ENCODE data around the gene SH2B3.
"Not testable (repeated sequence)": the region's sequence is repeated elsewhere in the genome, so short reads cannot be mapped to it uniquely, and the experiment has no call there.

SH2B3 gene

GRCh38 chr12:111387747-111388323, 17.9 kb upstream of the SH2B3 start:
- DNase-seq (ENCODE audit: low read depth in 2 of 2): no peak

GRCh38 chr12:111389635-111390034, 16.1 kb upstream of the SH2B3 start:
- DNase-seq (ENCODE audit: low read depth in 2 of 2): no peak

- no peak for DNase-seq (ENCODE audit: low read depth in 2 of 2)
Measured at GRCh38 chr12:111390910-111391309, 14.8 kb upstream of the SH2B3 start.

DNA sequence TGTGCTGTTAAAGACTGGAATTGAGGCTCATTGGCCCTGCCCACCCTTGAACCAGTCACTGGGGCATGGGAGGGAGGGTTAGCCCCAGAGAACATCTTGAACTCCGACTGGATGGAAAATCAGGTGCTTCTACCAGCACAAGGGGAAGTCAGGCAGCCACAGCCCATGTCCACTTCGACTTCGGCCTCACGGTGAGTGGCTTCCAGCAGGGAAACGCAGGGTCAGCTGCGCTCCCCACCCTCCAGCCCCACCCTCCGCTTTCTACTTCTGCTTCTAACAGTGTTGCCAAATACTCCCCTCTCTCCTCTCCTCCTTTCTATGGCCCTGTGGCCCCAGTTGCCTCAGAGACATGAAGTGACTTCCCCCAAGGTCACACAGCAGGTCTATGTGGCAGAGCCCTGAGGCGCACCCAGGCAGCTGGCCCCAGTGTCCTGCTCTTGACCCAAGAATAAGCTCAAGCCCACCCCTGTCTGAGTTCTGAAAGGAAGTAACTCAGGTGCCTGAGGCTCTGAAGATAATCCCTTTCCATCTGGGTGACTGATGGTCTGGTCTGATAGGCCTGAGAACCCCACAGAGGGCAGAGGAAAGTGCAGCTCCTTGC, 11.9 kb upstream of the SH2B3 start:
- DNase-seq (ENCODE audit: low read depth in 2 of 2): no peak

GRCh38 chr12:111394480-111394879, 11.2 kb upstream of the SH2B3 start:
- DNase-seq (ENCODE audit: low read depth in 2 of 2): no peak

DNA sequence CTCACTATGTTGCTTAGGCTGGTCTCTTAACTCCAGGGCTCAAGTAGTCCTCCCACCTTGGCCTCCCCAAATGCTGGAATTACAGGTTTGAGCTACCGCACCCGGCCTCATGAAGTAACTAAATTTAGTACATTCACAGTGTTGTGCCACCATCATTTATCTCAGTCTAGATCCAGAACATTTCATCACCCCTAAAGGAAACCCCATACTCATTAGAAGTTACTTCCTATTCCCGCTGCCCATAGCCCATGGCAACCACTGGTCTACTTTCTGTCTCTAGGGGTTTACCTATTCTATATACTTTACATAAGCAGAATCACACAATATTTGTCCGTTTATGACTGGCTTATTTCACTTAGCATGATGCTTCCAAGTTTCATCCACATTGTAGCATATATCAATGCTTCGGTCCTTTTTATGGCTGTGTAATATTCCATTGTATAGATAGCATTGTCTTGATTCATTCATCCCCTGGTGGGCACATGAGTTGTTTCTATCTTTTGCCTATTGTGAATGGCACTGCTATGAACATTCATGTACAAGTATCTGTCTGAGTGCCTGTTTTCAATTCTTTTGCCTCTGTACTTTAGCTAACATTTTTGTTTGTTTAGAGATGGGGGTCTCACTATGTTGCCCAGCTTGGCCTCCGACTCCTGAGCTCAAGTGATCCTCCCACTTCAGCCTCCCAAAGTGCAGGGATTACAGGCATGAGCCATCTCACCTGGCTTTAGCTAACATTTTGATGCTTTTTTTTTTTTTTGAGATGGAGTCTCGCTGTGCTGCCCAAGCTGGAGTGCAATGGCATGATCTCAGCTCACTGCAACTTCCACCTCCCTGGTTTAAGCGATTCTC, 10.2 kb upstream of the SH2B3 start:
- no peak for DNase-seq (ENCODE audit: low read depth in 2 of 2)

DNA sequence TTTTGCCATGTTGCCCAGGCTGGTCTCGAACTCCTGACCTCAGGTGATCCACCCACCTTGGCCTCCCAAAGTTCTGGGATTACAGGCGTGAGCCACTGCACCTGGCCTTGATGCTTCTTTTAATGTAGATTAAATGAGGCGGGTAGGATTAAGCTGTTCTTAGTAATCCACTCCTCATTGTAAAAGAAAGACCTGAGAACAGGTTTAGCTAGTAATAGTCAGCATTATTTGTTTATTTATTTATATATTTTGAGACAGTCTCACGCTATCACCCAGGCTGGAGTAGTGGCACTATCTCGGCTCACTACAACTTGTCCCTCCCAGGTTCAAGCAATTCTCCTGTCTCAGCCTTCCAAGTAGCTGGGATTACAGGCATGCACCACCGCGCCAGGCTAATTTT, 9.5 kb upstream of the SH2B3 start:
- DNase-seq (ENCODE audit: low read depth in 2 of 2): not testable (repeated sequence)

DNA sequence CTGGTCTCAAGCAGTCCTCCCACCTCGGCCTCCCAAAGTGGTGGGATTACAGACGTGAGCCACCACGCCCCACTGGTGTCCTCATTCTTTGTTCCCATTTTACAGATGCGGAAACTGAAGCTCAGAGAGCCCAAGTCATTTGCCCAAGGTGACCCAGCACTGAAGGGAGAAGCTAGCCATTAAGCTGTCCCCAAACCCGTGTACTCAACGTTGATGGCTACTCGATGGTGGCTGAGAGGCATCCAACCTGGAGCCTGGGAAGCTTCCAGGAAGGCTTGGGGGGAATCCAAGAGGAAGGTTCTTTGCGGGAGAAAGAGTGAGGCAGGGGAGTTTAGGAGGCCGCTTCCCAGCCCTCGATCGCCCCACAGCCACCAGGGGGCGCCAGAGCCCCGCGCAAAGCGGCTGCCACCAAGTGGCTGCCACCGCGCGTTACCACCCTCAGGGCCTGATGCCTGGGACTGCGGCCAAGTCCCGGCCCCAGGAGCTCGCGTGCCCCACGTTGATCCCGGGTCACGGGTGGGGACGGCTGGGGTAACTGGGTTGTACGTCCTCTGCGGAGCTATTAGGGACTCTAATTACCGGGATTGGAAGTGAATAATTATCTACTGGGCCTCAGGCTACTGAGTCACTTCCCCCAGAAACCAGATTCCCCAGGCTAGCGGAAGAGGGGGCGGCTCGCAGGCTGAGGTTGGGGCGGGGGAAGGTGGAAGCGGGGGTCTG, 8.8 kb upstream of the SH2B3 start:
- peak; percentile 75 to 85 for DNase-seq (ENCODE audit: low read depth in 2 of 2)

GRCh38 chr12:111398530-111398929, 7.2 kb upstream of the SH2B3 start:
- no peak for DNase-seq (ENCODE audit: low read depth in 2 of 2)

DNA sequence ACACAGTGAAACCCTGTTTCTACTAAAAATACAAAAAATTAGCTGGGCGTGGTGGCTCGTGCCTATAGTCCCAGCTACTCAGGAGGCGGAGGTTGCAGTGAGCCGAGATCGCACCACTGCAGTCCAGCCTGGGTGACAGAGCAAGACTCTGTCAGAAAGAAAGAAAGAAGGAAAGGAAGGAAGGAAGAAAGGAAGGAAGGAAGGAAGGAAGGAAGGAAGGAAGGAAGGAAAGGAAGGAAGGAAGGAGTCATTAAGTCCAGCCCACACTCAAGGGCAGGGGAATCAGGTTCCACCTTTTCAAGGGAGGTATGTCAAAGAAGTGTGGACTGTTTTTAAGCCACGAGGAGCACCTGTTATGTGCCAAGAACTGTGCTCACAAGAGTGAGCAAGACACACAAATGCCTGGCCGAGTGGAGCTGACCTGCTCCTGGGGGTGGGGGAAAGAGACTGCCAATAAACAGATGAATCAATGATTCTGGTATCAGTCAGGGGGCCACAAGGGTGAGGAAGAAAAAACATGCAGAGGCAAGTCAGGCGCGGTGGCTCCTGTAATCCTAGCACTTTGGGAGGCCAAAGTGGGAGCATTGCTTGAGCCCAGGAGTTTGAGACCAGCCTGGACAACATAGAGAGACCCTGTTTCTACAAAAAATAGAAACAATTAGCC, 5.8 kb upstream of the SH2B3 start:
- DNase-seq (ENCODE audit: low read depth in 2 of 2): not testable (repeated sequence)

DNA sequence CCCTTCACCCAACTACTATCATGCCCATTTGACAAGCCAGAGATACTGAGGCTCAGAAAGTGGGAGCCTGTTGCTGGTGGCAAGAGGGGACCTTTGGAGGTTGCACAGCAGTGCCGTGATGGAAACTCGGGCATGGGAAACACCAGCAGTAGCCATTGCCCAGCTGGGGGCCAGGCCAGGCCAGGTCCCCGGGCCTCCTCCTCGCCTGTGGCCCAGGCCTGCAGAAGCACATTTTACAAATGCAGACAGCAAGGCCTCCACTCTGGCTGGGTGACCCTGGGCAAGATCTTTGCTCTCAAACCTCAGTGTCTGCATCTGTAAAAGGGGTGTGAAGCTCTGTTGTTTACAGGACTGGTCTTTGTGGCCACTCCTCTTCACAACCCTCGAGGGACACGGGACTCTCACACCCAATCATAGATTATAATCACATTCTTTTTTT, 4.5 kb upstream of the SH2B3 start:
- no peak for DNase-seq (ENCODE audit: low read depth in 2 of 2)

- not testable (repeated sequence) for DNase-seq (ENCODE audit: low read depth in 2 of 2)
Measured at GRCh38 chr12:111402490-111402824, 3.3 kb upstream of the SH2B3 start.

- DNase-seq (ENCODE audit: low read depth in 2 of 2): no peak
Measured at GRCh38 chr12:111404362-111405148, 1.2 kb upstream of the SH2B3 start.

- peak; percentile 97 to 98 for DNase-seq (ENCODE audit: low read depth in 2 of 2)
Measured at GRCh38 chr12:111405149-111405858, 419 bp upstream of the SH2B3 start.

GRCh38 chr12:111406474-111407376, 1.0 kb downstream of the SH2B3 start:
- DNase-seq (ENCODE audit: low read depth in 2 of 2): no peak

GRCh38 chr12:111407377-111408115, 1.8 kb downstream of the SH2B3 start:
- DNase-seq (ENCODE audit: low read depth in 2 of 2): no peak

DNA sequence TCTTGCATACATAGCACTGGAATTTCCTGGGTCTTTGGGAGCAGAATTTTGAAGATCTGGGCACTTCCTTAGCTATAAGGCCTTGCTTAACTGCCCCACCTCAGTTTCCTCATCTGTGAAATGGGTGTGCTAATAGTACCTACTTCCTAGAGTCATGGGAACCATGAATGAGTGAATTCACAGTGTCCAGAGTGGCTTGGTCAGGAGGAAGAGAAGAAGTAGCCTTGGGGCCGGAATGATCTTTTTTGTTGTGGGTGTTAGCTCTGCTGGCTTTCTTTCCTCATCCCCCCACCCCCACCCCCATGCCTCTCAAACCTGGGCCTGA, 2.4 kb downstream of the SH2B3 start:
- DNase-seq (ENCODE audit: low read depth in 2 of 2): no peak

DNA sequence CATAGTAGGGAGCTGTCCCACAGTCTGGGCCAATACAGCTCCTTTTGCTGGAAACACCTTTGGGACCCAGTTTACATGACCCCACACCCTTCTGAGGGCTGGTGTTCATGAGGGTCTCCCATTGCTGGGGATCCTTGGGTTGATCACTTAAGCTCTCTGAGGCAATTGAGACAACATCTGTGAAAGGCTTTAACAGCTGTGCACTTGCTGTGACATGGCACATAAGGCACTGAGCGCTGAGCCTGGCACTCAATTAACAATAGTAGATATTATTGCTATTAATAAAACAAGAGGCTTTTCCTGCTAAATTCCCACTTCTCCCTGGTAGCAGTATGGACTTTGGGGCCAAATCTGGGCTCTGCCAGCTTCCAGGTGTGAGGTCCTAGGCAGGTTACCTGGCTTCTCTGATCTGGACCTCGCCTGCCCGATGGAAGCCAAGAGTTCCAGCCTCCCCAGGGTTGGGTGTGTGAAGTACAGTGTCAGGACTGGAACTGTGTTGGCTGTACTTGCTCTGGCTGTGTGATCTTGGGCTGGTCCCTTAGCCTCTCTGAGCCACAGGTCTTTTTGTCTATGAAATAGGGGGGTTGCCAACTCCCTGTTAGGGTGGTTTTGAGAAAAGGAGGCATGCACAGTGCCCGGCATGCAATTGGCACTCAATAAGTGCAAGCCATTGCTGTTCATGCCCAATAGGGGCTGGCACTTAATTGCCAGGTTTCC, 3.1 kb downstream of the SH2B3 start:
- no peak for DNase-seq (ENCODE audit: low read depth in 2 of 2)

Measured in stimulated activated CD8-positive, alpha-beta memory T cell treated with anti-CD3 and anti-CD28 coated beads, Interleukin-7, amount 100 ng/mL, for 1 hour (primary cell).